Fibroblast of gingiva (primary cell): ENCODE data around the gene P4HA1.

ENCODE experiments used
- DNase-seq: peaks from one replicate; pipeline ENCODE4 v3.0.0-alpha.2; 2011; ENCODE audit warnings: low read depth

The P4HA1 gene

DNA sequence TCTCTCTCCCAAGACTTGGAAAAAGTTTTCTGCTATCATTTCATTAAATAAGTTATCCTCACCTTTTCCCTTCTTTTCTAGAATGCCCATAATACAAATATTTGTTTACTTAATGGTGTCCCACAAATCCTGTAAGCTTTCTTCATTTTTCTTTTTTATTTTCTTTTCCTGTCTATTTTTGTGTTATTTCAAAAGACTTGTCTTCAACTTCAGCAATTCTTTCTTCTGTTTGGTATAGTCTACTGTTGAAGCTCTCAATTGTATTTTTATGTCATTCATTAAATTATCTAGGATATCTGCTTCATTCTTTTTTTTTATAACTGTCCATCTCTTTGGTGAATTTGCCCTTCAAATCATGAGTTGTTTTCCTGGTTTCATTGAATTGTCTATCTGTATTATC lies 117.0 kb downstream of the P4HA1 start:
- no peak for DNase-seq

DNA sequence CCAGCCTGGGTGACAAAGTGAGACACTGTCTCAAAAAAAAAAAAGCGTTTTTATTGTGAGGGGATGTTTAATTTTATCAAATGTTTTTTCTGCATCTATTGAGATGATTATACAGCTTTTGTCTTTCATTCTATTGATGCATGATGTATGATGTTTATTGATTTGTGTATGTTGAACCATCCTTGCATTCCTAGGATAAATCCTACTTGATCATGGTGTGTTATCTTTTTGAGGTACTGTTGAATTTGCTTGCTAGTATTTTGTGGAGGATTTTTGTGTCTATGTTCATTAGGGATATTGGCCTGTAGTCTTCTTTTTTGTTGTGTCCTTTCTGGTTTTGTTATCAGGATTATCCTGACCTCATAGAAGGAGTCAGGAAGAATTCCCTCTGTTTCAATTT lies 119.8 kb downstream of the P4HA1 start:
- DNase-seq = no peak
